GM19025 (cell line): ENCODE results near the gene CROCC2.

Source experiments
- ATAC-seq: cut with Tn5 transposase; IDR thresholded peaks from one replicate; pipeline ENCODE4 v1.9.1; 2021; ENCODE audit warnings: mild to moderate bottlenecking, low read depth, moderate library complexity; ENCODE audit not compliant: unreplicated experiment

Gene CROCC2

GRCh38 chr2:240995041-240996021 is 89.2 kb downstream of the CROCC2 start:
- ATAC-seq, result no peak

DNA sequence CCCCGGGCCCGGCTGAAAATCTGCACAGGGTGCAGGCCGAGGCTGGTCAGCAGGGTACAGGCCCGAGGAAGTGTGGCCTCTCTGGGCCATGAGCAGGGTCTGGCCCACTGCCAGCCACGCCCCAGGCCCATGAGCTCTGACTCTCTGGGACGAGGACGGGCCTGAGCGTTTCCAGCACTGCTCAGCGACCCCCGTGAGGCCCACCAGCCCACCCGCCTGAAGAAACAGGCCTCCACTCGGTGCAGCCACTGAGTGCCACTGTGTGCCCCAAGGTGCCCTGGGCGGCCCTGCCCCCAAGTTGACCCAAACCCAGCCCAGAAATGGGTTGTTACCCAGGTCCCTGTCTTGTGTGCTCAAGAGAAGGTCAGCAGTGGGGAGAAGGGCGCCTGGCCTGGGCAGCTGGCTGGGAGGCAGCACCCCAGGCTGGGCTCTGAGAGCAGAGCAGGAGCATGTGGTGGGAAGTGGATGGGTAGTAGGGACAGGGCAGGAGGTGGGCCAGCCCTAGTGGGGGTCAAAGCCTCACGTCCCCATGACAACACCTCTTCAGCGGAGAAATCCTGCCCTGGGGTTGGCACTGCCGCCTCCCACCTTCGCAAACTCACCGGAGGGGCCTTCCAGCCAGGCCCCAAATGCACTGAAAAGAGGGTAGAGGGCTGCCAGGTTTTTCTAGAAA is 90.2 kb downstream of the CROCC2 start:
- ATAC-seq, result no peak

DNA sequence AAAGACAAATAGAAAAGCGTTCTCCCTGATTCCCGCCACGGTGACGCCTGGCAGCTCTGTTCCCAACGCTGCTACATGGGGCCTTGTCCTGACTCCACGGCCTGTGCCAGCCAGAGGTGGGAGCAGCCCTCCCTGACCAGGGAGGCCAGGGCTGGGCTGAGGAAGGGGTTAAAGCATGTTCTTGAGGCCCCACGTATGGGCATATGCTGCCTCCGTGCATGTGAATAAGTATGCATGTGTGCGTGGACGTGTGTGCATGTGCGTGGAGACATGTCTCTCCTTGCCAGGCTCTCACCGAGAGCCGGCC is 90.7 kb downstream of the CROCC2 start:
- no peak for ATAC-seq

DNA sequence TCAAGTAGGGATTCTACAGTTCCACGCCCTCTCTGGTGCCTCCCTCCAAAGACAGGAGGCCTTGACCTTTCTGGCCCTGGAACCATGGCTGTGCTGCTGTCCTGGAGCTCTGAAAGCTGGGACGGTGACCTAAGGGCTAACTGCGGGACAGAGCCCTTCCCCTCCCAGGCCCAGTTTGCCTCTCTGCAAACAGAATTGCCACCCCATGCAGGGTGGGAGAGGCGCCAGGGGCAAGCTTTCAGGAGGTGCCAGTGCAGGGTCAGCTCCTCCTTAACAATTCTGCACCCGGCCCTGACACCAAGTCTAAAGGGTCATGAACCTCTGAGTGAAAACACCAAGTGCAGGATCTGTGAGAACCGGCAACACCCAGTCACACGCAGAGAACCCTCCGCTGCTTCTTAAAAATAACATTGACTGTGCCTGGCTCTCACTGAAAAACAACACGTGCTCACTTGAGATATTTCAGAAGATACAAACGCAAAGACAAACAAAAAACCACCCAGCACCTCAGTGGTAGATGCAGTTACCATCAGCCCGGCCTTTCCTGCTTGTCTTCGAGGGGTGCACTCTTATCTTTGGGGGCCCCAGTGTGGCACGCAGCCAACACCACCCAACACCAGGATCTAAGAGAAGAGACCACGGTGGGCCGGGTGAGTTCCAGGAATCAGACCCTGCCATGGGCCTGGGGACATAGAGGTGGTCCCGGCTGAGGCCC is 91.2 kb downstream of the CROCC2 start:
- ATAC-seq, result no peak

DNA sequence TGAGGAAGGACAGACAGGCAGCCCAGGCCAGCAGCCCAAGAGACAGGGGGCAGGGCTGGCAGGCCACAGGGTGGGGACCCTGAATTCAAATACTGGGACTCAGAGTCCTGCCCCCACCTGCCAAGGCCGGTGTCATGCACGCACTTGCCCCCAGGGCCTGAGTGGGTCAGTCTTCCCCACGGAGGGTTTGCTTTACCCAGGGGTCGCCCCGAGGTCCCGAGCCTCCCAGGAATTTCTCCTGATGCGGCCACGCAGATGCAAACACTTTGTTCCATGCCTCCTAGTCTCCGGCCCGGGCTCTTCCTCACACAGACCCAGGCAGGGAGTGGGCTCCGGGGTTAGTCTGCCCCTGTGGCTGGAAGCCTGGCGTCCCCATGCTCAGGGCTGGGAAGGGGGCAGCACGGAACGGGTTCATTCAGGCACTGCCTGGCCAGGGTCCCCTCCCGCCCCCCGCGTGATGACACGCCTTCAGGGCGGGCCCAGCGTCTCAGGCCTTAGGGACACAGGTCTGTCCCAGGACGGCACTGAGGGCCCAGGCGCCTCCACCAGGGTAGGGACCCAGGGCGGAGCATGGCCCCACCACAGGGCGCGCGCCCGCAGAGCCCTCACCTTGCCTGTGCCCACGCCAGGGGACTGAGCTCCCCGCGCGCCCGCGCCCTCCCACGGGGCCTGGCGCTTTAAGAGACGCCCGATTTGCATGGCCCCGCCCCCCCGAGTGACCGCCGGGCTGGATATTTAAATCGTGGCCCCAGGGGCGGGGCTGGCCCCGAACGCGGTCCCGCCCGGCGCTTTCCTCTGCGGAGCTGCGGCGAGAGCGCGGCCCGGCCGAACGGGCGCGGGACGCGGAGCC is 91.9 kb downstream of the CROCC2 start, which contains the start of gene SNED1:
TSS of gene SNED1 (plus strand) at position 763 of the 850 bp plus-strand sequence. CDS start 220 bp downstream, outside the sequence.
- no peak for ATAC-seq

GRCh38 chr2:240998706-240998994 is 92.5 kb downstream of the CROCC2 start:
- ATAC-seq, result no peak

DNA sequence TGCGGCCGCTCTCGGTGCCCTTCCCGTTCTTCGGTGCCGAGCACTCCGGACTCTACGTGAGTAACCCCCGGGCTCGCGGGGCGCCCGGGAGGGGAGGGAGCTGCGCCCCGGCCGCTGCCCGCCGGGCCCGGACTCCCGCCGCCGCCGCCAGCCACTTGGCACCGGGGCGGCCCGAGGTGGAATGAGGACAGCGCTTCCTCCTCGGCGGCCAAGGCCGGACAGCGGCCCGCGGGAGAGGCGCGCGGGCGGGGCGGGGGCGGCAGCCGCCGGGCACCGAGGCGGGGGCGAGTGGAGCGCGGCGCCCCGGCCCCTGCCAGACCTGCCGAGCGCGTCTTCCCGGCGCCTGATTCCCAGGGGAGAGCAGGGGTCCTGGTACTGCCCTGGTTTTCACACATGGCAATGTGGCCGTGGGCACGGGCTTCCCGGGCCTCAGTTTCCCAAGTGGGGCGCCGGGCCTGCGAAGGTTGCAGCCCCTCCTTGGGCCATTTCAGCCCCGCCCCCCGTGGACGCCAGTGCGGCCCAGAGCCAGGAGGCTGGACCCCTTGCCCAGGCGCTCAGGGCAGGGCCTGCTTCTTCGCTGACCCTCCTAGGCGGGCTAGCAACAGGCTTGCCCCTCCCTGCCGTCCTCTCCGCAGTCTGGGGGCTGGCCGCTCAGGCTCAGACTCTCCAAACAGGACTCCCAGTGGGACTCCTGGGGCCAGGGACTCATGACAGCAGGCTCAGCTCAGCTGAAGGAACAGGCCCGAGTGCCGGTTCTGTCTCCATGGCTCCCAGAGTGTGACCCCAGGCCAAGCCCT is 93.1 kb downstream of the CROCC2 start:
- ATAC-seq, result no peak

- no peak for ATAC-seq
These were observed 93.9 kb downstream of the CROCC2 start for GRCh38 chr2:240999873-241000541.

DNA sequence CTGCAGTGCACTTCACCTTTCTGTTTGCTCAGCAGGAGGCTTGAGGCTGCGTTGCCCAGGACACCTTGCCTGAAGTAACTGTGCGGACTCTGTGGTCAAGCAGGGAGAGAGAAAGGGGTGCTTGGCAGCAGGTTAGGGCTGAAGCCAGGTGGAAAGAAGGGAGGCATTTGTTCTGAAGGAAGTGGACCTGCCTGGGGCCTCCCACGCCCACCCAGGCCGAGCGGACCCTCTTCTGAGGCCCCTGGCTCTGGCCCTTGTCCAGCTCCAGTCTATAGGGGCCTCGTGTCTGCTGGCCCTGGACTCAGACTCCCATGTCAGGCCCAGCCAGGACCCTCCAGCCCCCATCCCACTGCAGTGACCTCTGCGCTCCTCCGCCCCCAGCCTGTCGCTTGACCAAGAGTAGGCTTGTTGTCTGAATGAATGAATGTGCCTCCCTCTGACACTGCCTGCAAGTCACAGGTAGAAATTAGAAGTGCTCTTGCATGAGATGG is 94.7 kb downstream of the CROCC2 start:
- no peak for ATAC-seq

DNA sequence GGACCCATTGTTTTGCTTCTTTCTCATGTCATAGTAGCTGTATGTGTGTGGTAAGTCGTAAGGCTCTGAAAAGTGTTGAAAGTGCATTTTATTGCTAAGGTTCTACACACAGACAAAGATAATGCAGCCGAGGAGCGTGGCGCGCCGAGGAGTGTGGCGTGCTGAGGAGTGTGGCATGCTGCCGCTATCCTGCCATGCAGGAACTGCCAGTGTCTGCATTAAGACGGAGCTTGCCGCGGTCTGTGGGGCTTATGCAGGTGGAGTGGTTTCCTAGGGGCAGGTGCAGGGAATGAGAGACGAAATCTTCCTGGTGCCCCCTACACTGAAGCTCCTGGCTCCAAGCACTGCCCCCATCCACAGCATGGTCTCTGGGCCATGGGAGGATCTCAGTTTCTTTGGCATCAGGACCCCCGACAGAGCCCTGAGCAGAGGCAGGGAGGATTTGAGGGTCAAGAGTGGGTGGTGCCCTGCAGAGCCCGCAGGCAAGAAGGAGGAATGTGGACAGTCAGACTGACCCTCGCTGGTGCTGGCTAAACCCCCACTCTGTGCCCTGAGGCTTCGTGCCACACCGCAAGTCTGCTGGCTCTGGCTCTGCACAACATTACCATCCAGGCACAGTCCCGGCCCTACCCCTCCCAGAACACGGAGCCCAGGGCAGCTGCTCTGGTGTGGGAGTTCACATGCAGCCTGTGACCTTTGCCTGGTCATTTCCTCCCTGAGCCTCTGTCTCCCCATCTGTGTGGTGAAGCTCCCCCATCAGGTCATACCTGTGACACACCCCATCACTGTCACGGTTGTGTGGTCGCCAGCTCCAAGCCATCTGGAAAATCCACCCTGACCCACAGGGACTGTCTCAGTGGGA is 95.5 kb downstream of the CROCC2 start:
- no peak for ATAC-seq

- no peak for ATAC-seq
These were observed 96.3 kb downstream of the CROCC2 start for GRCh38 chr2:241002275-241003046.

DNA sequence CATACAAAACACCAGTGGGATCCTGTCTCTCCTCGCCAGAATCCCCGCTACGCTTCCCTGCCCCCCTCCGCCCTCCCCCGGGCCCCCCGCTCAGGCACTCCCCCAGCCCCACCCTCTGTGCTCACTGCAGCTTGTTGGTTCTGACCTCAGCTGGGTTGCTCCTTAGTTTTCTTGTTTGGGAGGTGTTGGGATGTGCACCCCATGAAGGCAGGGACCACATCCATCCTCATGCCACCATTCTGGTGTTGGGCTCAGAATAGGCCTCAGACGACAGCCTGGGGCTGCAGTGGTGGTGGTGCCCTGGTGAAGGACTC is 96.9 kb downstream of the CROCC2 start:
- ATAC-seq, result no peak

DNA sequence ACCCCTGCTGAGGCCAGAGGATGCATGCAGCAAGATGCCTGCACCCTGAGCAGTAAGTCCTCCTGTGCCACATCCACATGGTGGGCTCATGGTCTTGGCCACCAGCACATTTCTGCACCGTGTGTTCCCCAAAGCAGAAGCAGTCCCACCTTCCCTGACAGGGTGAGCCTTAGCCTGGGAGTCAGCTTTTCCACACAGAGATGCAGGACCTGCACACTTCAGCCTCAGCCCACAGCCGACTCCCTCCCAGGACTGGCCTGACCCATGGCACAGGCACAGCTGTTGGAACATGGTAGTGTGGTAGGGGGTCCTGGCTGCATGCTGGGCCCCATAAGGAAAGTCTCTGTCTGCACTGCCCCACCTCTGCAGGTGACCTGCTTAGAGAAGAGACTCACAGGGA is 97.2 kb downstream of the CROCC2 start:
- ATAC-seq, result no peak

DNA sequence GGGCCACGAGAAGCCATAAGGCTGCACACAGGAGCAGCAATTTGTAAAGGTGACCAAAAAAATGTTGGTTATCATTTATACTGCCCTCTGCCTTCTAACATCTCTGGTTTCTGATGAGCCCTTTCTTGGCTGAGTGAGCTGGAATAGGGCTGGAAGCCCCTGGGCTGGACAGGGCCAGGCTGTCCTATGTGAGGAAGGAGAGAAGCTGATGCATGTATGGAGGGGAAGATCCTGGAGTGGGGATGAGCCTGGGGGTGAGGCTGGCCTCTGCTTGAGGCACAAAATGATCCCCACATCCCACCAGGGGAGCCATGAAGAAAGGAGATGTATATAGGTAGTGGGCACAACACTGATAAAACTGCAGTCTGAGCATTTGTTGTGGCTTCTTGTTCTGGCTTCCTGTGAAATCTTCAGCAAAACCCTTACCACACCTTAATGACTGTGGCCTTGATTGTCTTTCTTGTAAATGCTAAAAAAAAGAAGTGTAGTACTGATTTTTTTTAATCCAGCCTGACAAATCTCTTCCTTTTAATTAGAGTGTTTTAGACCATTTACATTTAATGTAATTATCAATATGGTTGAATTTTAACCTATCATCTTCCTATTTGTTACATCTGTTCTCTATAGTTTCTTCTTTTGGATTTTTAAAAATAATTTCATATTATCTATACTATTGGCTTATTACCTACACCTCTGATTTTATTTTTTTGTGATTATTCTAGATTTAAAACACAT is 97.9 kb downstream of the CROCC2 start:
- no peak for ATAC-seq

GRCh38 chr2:241005569-241005968 is 99.4 kb downstream of the CROCC2 start:
- ATAC-seq, result no peak

- ATAC-seq, result no peak
These were observed 100.3 kb downstream of the CROCC2 start for GRCh38 chr2:241006412-241006811.

- ATAC-seq, result no peak
These were observed 101.0 kb downstream of the CROCC2 start for GRCh38 chr2:241007111-241007510.
